Activated CD8-positive, alpha-beta memory T cell treated with anti-CD3 and anti-CD28 coated beads, Interleukin-2, amount 50 U/mL, for 24 hours (primary cell): Measurements from ENCODE around the gene TRAPPC4.
"Not testable (repeated sequence)": the region's sequence is repeated elsewhere in the genome, so short reads cannot be mapped to it uniquely, and the experiment has no call there.

Experiments used
- DNase-seq: peaks from one replicate; pipeline ENCODE4 v3.0.0-alpha.2; 2020; ENCODE audit errors: extremely low read depth

TRAPPC4 gene, protein sequence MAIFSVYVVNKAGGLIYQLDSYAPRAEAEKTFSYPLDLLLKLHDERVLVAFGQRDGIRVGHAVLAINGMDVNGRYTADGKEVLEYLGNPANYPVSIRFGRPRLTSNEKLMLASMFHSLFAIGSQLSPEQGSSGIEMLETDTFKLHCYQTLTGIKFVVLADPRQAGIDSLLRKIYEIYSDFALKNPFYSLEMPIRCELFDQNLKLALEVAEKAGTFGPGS

GRCh38 chr11:119018074-119018938, at the start of gene TRAPPC4, which contains the start of gene RPS25:
TRAPPC4 (plus strand) TSS chr11:119018766; CDS start chr11:119018796, 30 bp downstream.
RPS25 (minus strand) TSS chr11:119018343; CDS start chr11:119018284, 59 bp downstream.
- peak; percentile 89 for DNase-seq

- not testable (repeated sequence) for DNase-seq
These were observed 49.1 kb upstream of the TRAPPC4 start for GRCh38 chr11:118969508-118969907.

GRCh38 chr11:118971646-118972045, 46.9 kb upstream of the TRAPPC4 start, which contains the start of gene FOXR1:
FOXR1 (plus strand) TSS chr11:118971761; CDS start chr11:118971932, 171 bp downstream.
- no peak for DNase-seq

DNA sequence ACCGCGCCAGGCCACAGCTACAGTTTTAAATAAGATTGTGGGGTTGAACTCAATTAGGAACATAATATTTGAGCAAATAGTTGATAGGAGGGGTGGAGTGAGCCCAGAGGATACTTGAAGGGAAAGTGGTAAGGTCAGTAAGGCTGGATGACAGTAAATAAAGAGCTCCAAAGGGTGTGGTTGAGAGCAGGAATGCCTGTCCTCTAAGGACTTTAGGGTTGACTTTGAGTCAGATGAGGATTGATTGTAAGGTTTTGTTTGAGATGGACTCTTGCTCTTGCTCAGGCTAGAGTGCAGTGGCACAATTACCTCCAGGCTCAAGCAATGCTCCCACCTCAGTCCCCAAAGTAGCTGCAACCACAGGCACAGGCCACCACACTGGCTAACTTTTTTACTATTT, 44.6 kb upstream of the TRAPPC4 start:
- no peak for DNase-seq

DNA sequence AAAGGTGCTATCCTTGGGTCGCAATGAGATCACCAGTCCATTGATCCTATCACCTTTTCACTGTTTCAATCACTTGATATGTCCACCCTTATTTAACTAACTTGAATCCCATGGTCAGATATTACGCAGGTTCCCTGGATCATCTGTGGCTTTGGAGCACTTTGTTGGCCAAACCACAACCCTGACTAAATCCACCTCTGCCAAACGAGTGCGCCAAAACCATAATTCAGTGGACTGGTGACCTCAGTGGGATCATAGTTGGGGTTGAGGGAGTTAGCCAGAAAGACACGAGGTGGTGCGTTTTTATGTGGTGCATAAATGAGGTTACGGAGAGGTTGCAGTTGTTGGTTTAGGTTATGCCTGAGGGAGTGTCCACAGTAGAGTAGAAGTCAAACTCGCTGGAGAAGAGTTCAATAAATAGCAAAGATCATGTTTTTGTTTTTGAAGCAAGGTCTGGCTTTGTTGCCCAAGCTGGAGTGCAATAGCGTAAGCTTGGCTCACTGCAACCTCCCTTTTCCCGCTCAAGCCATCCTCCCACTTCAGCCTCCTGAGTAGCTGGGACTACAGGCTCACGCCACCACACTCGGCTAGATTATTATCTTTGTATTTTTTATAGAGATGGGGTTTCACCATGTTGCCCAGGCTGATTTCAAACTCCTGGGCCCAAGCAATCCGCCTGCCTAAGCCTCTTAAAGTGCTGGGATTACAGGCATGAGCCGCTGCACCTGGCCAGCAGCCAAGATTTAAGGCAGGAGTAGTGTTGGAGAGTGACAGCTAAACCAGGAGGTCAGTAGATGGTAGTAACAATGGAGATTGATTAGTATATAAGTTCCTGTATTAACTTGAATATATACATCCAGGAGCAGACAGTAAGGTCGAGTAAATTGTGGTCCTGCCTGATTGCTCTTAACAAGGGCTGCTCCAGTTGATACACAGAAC, 42.5 kb upstream of the TRAPPC4 start:
- no peak for DNase-seq

- no peak for DNase-seq
These were observed 39.1 kb upstream of the TRAPPC4 start for GRCh38 chr11:118979434-118979833.

DNA sequence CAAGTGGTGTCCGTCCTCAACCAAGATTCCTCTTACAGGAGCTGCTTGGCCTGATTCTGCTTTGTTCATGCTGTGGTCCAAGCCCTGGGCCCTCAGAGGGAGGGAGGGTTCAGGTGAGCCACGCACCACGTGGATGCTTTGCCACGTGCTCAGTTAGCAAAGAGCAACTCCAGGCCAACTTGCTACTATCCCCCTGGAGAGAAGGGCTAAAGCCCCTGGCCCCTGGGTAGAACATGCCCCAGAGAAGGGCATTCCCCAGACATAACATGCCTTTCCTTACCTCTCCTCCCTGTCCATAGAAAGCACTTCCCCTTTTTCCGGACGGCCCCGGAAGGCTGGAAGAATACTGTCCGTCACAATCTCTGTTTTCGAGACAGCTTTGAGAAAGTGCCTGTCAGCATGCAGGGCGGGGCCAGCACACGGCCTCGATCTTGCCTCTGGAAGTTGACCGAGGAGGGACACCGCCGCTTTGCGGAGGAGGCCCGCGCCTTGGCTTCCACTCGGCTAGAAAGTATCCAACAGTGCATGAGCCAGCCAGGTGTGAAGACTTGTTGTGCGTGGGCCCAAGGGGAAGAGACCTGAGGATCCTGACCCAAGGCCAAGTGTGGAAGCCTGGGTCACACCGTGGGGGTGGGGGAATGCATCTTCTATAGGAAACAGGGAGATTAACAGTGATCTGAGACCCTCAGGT, 38.2 kb upstream of the TRAPPC4 start:
- no peak for DNase-seq

GRCh38 chr11:118984337-118984736, 34.2 kb upstream of the TRAPPC4 start:
- not testable (repeated sequence) for DNase-seq

DNA sequence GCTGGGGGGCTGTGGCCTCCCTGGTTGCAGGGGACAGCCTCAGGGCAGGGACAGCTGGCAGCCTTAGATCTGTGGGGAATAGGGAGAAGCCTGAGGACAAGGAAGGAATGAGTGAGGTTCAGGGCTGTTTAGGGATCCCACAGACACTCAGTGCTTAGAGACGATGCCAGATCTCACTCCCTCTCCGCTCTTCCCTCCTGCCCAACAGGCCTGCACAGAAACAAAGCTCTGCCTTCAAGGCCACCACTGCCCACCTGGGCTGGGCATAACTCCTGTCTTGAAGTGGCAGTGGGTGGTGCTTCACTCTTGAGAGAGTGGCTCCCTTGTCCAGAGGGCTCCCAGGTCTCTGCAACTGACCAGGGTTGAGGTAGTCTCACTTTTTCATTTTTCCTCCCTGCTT, 33.7 kb upstream of the TRAPPC4 start:
- no peak for DNase-seq

GRCh38 chr11:118988280-118988679, 30.3 kb upstream of the TRAPPC4 start:
- no peak for DNase-seq

DNA sequence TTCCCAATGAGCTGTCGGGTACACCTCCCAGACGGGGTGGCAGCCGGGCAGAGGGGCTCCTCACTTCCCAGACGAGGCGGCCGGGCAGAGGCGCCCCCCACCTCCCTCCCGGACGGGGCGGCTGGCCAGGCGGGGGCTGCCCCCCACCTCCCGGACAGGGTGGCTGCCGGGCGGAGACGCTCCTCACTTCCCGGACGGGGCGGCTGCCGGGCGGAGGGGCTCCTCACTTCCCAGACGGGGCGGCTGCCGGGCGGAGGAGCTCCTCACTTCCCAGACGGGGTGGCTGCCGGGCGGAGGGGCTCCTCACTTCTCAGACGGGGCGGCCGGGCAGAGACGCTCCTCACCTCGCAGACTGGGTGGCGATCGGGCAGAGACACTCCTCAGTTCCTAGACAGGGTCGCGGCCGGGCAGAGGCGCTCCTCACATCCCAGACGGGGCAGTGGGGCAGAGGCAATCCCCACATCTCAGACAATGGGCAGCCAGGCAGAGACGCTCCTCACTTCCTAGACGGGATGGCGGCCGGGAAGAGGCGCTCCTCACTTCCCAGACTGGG, 27.0 kb upstream of the TRAPPC4 start:
- DNase-seq, result not testable (repeated sequence)

GRCh38 chr11:118996926-118997626, 21.5 kb upstream of the TRAPPC4 start:
- DNase-seq, result no peak

- DNase-seq, result peak; percentile 86
These were observed 20.8 kb upstream of the TRAPPC4 start, which contains the start of gene CENATAC for GRCh38 chr11:118997627-118998387. CENATAC (plus strand) TSS chr11:118998138; CDS start chr11:118998198, 60 bp downstream.

GRCh38 chr11:118998388-118998717, 20.2 kb upstream of the TRAPPC4 start:
- no peak for DNase-seq

- DNase-seq, result no peak
These were observed 19.7 kb upstream of the TRAPPC4 start for GRCh38 chr11:118998822-118999221.

DNA sequence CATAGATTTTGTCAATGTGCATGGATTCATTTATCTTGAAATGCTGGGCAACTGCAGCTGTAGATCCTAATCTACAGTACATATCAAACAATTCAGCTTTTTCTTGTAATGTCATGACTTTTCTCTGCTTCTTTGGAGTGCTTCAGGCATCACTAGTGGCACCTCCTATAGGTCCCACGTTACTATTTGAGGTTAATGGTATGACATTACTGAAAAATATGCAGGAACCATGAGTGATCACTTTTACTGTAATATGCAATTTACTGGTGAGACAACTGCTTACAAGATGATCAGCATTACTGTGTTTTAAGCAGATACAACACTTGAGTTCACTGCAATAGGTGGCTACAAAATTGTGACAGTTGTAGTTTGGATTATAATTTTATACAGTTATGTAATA, 17.7 kb upstream of the TRAPPC4 start:
- DNase-seq, result no peak

DNA sequence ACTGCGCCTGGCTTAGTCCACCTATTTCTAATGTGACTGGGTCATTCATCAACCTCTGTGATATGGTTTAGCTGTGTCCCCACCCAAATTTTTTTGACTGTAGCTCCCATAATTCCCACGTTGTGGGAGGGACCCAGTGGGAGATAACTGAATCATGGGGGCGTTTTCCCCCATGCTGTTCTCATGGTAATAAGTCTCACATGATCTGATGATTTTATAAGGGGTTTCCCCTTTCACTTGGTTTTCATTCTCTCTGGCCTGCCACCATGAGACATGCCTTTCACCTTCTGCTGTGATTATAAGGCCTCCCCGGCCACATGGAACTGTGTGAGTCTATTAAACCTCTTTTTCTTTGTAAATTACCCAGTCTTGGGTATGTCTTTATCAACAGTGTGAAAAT, 11.9 kb upstream of the TRAPPC4 start:
- no peak for DNase-seq

DNA sequence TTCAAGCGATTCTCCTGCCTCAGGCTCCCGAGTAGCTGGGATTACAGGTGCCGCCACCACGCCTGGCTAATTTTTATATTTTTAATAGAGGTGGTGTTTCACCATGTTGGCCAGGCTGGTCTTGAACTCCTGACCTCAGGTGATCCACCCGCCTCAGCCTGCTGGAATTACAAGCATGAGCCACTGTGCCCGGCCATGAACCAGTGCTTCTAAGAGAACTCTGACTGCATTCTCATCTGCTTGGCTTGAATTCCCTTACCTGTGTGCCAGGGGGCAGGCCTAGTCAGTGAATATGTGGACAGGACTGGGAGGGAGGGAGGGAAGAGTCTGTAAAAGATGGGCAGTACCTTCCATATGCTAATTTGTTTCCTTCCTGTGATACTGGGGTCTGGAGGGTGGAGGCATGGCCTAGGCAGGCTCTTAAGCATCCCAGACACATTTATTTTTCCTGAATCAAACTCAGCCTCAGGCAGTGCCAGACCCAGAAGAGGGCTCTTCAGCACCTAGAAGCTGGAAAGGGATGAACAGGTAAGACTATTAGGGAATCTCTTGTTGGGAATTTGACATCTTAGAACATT, 7.0 kb upstream of the TRAPPC4 start:
- no peak for DNase-seq

- DNase-seq, result no peak
These were observed 5.9 kb upstream of the TRAPPC4 start for GRCh38 chr11:119012629-119013170.
